GM12872 (cell line): ENCODE data around the gene LMBR1.

ENCODE experiments used
- CTCF ChIP-seq: IDR thresholded peaks from 3 replicates; pipeline ENCODE4 v1.5.1; 2011; ENCODE audit warnings: low read depth, mild to moderate bottlenecking, low read length, moderate library complexity; ENCODE audit not compliant: insufficient read depth

Gene LMBR1

DNA sequence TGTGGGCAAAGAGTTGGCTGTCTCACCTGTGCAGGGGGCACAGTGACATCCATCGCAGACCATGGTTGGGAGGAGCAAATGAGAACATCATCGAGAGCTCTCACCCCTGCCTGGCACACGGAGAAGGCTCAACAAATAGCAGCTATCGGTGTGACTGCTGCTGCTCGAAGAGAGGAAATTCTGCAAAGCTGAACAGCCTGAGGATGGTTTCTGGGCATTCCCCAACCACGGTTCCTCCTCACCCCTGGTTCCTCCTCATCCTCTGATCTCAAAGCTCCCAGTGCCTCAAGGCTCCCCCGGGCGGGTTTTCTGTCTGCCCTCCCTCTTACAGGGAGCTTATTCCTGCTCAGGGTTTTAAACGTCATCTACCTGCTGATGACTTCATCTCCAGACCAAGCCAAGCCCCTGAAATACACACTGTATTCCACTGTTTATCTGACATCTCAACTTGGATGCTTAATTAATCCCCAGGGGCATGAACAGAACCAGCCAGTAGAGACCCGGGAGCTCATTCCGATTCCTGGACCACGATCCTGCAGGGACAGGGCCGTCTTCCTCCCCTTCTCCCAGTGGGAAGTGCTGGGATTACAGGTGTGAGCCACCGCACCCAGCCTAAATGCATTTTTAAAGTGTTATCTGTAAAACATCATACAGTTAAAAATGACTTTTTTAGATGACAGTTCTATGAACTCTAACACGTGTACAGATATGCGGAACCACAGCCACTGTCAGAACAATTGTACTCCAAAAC is 37.0 kb upstream of the LMBR1 start:
- no peak for TF ChIP-seq CTCF

DNA sequence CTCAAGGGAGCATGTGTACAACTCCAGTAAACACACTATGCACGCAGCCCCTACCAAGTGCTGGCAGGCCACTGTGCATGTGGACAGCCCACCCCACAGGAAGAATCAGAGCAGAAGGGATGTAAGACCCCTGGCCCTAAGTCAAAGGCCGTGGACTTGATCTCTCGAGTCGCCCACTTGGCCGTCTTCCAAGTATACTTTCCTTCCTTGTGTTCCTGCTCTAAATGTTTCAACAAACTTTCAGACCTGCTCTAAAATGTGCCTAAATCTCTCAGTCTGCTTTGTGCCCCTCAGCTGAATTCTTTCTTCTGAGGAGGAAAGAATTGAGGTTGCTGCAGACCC is 35.4 kb upstream of the LMBR1 start:
- no peak for TF ChIP-seq CTCF

DNA sequence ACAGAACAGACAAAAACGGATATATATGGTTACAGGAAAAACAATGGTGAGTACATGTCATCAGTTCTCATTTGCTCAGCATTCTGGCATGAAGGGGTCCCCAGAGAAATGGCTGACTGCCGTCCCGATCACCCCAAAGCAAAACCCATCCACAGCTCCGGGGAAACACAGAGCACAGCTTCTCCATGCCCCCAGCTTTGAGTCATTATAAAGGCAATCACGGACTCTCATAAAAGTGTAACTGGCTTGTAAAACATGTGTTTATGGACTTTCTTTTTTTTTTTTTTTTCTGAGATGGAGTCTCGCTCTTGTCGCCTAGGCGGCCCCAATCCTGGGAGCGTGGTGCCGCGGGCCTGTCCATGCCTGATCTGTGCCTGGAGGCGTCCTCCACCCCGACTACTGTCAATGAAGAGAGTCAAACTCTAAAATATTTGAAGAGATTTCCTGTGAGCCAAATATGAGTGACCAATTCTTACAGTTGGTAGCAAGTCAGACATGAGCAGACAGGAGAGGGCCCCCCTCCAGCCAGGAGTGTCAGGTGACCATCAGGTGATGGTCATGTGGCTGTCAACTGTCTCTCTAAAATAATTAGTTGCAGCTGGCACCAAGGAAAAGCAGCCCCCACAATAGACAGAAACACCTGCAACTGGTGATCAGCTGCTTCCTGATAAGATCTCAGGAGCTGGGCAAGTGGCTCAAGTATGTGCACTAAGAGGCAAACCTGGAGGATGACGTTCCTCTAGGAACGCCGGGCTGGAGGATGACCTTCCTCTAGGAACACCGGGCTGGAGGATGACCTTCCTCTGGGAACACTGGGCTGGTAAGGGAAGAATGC is 34.8 kb upstream of the LMBR1 start:
- no peak for TF ChIP-seq CTCF

GRCh38 chr7:156920076-156920475 is 27.1 kb upstream of the LMBR1 start:
- TF ChIP-seq CTCF, result no peak

DNA sequence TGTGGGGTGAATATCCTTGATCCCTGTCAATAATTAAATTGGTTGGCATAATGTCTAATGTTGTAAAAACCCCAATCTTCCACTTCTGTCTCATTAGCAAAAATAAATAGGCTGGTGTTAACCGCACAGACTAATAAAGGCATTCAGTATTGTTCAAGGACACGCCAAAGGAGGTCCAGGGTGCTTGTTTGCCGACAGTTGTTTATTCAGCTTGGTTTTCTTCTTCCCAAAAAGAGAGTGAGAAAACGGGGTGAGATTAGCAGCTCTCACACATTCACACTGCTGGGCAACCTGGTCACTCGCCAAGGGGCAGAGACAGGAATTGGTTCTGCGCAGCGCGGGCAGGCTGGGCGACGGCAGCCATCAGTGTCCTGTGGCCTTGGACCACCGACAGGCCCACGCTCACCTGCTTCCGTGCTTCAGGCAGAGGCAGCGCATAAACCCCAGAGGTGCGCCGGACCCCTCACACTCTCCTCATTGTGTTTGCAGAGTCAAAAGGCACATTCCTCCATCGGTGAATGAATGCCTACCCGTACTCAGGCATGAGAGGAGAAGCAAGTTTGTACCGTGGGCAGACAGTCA is 26.2 kb upstream of the LMBR1 start:
- TF ChIP-seq CTCF, result no peak

DNA sequence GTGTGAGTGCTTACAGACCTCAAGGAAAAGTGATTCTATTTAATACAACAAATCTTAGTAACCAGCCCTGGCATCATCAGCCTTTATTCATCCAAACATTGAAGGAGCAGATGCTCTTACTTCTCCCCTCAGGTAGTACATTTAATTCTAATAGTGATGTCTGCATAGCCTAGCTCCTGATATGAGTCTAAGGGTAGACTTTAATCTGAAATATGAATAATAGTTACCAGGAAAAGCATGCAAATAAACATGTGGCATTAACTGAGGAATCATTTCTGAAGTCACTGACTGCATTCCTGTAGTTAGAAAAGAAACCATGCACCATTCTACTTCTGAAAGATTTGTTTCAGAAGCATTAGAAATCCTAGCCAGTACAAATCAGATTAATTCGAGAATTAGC is 25.7 kb upstream of the LMBR1 start:
- TF ChIP-seq CTCF, result no peak

DNA sequence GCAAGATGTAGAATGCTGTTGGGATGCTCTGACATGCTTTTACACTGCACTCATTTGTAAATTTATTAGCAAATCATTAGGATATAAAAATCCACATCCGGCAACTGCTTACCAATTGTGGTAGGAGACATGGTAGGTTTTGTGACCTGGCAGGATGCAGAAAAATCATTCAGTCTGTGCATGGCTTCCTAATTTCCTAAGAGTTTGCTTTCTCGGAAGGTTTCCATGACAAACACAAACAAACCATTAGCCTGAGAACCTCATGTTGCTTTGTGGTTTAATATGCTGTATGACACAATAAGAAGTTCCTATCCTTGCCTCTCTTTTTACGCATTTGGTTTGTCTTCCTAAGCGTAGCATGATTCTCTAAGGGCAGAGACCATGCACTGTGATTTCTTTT is 14.7 kb upstream of the LMBR1 start:
- no peak for TF ChIP-seq CTCF
